HepG2 (cell line): ENCODE measurements around the gene PSRC1. TPM values are rescaled to one million over a fixed set of nuclear protein-coding genes. Genes with fewer than 3 reads are reported as not detected.

ENCODE experiments used
- ATRX ChIP-seq: sonication (generic); formaldehyde crosslinking; IDR thresholded peaks from 2 replicates; pipeline ENCODE4 v1.4.0; 2020; ENCODE audit warnings: missing genetic modification reagents, borderline replicate concordance
- BCL6 ChIP-seq: IDR thresholded peaks from 2 replicates; pipeline ENCODE4 v1.6.1; 2016; ENCODE audit warnings: missing genetic modification reagents, missing compliant biosample characterization
- E2F1 ChIP-seq: sonication (generic); formaldehyde crosslinking; IDR thresholded peaks from 2 replicates; pipeline ENCODE4 v1.5.0; 2020; ENCODE audit warnings: missing genetic modification reagents
- FOSL1 ChIP-seq: sonication (generic); formaldehyde crosslinking; IDR thresholded peaks from 2 replicates; pipeline ENCODE4 v1.9.0; 2021; ENCODE audit warnings: missing genetic modification reagents, borderline replicate concordance
- HDAC2 ChIP-seq: sonication (generic); formaldehyde crosslinking; IDR thresholded peaks from 2 replicates; pipeline ENCODE4 v1.4.0; 2020; ENCODE audit warnings: missing genetic modification reagents
- LBX2 ChIP-seq: sonication (generic); formaldehyde crosslinking; IDR thresholded peaks from 2 replicates; pipeline ENCODE4 v1.5.0; 2020; ENCODE audit warnings: missing genetic modification reagents, mild to moderate bottlenecking, borderline replicate concordance
- MXI1 ChIP-seq: IDR thresholded peaks from 3 replicates; pipeline ENCODE4 v1.6.1; 2012; ENCODE audit warnings: low read depth, low read length, inconsistent platforms, borderline replicate concordance
- PHF20 ChIP-seq: sonication (generic); formaldehyde crosslinking; IDR thresholded peaks from 2 replicates; pipeline ENCODE4 v1.5.0; 2020; ENCODE audit warnings: mild to moderate bottlenecking, missing genetic modification reagents
- POLR2A ChIP-seq, 2 experiments: IDR thresholded peaks; 2 replicates each; pipeline ENCODE4 v1.6.1; 2011; ENCODE audit warnings: low read depth in 2 of 2, low read length in 2 of 2, mild to moderate bottlenecking in 1 of 2, moderate library complexity in 1 of 2; ENCODE audit not compliant: insufficient read depth in 1 of 2
- PPARG ChIP-seq: conservative IDR thresholded peaks from 2 replicates; pipeline ENCODE4 v1.6.1; 2016; ENCODE audit warnings: missing biosample characterization, missing genetic modification reagents
- RNF219 ChIP-seq: sonication (generic); formaldehyde crosslinking; IDR thresholded peaks from 2 replicates; pipeline ENCODE4 v1.5.0; 2020; ENCODE audit warnings: mild to moderate bottlenecking, missing genetic modification reagents
- RXRA ChIP-seq: sonication (generic); formaldehyde crosslinking; IDR thresholded peaks from 2 replicates; pipeline ENCODE4 v1.5.1; 2020; ENCODE audit warnings: missing genetic modification reagents
- SNAI1 ChIP-seq: sonication (generic); formaldehyde crosslinking; IDR thresholded peaks from 2 replicates; pipeline ENCODE4 v1.5.0; 2020; ENCODE audit warnings: mild to moderate bottlenecking, missing genetic modification reagents, borderline replicate concordance
- THAP7 ChIP-seq: sonication (generic); formaldehyde crosslinking; IDR thresholded peaks from 2 replicates; pipeline ENCODE4 v1.8.1; 2023; ENCODE audit warnings: mild to moderate bottlenecking, missing genetic modification reagents
- ZIK1 ChIP-seq: sonication (generic); formaldehyde crosslinking; IDR thresholded peaks from 2 replicates; pipeline ENCODE4 v1.5.0; 2020; ENCODE audit warnings: mild to moderate bottlenecking, low read depth, missing genetic modification reagents, borderline replicate concordance
- ZNF879 ChIP-seq: sonication (generic); formaldehyde crosslinking; IDR thresholded peaks from 2 replicates; pipeline ENCODE4 v1.8.1; 2023; ENCODE audit warnings: missing genetic modification reagents
- polyA plus RNA-seq, 8 experiments: library from polyadenylated mRNA; depleted of rRNA in 3 of 8; stranded (reverse) in 7 of 8; unstranded in 1 of 8; fragments of >200 nt; fragmentation: Illumina TruSeq in 4 of 8; extraction: Trizol in 4 of 8; gene quantifications; 2 replicates each; pipeline versions ENCODE4 v1.2.1 to v1.2.3, GENCODE V29; 2011 to 2016; ENCODE audit warnings: low read depth in 4 of 8, missing spikeins in 1 of 8, mixed read lengths in 1 of 8; ENCODE audit not compliant: insufficient read depth in 1 of 8
- total RNA-seq, 5 experiments: library from RNA; depleted of rRNA; stranded (reverse); fragments of >200 nt; fragmentation: Illumina TruSeq; extraction: Trizol; gene quantifications; 2 replicates each; pipeline ENCODE4 v1.2.3, GENCODE V29; 2016; ENCODE audit warnings: low read depth in 1 of 5
- TF ChIP-seq, protein P1 (sequence below): IDR thresholded peaks from 2 replicates; pipeline ENCODE4 v1.6.1; 2016; ENCODE audit warnings: low read depth, borderline replicate concordance
- TF ChIP-seq, protein P2 (sequence below): IDR thresholded peaks from 2 replicates; pipeline ENCODE4 v1.6.1; 2016; ENCODE audit warnings: missing compliant biosample characterization, missing genetic modification reagents, borderline replicate concordance
- TF ChIP-seq, protein P3 (sequence below): sonication (generic); formaldehyde crosslinking; IDR thresholded peaks from 2 replicates; pipeline ENCODE4 v1.8.0; 2022; ENCODE audit warnings: mild to moderate bottlenecking, missing genetic modification reagents, moderate library complexity
- TF ChIP-seq, protein P4 (sequence below): sonication (generic); formaldehyde crosslinking; IDR thresholded peaks from 2 replicates; pipeline ENCODE4 v1.4.0; 2020; ENCODE audit warnings: mild to moderate bottlenecking, missing genetic modification reagents

PSRC1 gene
- total and polyA plus RNA-seq, 2 of the 13 experiments (the other 11 are each of a cell fraction or from before 2014, with no cell fraction given) = 28.6 to 30.3 TPM

GRCh38 chr1:109263597-109264378, 19.2 kb downstream of the PSRC1 start (continued):
- TF ChIP-seq, protein P1, sequence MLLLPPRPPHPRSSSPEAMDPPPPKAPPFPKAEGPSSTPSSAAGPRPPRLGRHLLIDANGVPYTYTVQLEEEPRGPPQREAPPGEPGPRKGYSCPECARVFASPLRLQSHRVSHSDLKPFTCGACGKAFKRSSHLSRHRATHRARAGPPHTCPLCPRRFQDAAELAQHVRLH (CRISPR knock-in tag) = peak; percentile 92
- no peak for TF ChIP-seq E2F1 (CRISPR knock-in tag)
- no peak for TF ChIP-seq SNAI1 (CRISPR knock-in tag)
- TF ChIP-seq MXI1 = peak; percentile 71; the same call in 1 of the 3 replicates
- 0 out of 2 replicates have a peak, but pooled peaks have one; percentile 44 for TF ChIP-seq ZIK1 (CRISPR knock-in tag)
- TF ChIP-seq, protein P2, sequence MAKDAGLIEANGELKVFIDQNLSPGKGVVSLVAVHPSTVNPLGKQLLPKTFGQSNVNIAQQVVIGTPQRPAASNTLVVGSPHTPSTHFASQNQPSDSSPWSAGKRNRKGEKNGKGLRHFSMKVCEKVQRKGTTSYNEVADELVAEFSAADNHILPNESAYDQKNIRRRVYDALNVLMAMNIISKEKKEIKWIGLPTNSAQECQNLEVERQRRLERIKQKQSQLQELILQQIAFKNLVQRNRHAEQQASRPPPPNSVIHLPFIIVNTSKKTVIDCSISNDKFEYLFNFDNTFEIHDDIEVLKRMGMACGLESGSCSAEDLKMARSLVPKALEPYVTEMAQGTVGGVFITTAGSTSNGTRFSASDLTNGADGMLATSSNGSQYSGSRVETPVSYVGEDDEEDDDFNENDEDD (CRISPR knock-in tag) = peak; percentile 79; the same call in 1 of the 2 replicates
- peak; percentile 91 for TF ChIP-seq HDAC2 (CRISPR knock-in tag)
- TF ChIP-seq RXRA (CRISPR knock-in tag) = no peak; the same call in none of the 2 replicates
- TF ChIP-seq POLR2A (IDR thresholded peaks at IDR 0.05; ENCODE audit: insufficient read depth in 1 of 2, low read depth in 2 of 2, low read length in 2 of 2) = no peak
- TF ChIP-seq ZNF879 (CRISPR knock-in tag) = no peak
- no peak for TF ChIP-seq ATRX (CRISPR knock-in tag)
- peak; percentile 59; the same call in 1 of the 2 replicates for TF ChIP-seq BCL6 (CRISPR knock-in tag)
- TF ChIP-seq RNF219 = no peak; the same call in 1 of the 2 replicates
- TF ChIP-seq, protein P3, sequence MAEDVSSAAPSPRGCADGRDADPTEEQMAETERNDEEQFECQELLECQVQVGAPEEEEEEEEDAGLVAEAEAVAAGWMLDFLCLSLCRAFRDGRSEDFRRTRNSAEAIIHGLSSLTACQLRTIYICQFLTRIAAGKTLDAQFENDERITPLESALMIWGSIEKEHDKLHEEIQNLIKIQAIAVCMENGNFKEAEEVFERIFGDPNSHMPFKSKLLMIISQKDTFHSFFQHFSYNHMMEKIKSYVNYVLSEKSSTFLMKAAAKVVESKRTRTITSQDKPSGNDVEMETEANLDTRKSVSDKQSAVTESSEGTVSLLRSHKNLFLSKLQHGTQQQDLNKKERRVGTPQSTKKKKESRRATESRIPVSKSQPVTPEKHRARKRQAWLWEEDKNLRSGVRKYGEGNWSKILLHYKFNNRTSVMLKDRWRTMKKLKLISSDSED (CRISPR knock-in tag) = no peak
- peak; percentile 36; the same call in 1 of the 2 replicates for TF ChIP-seq PPARG (CRISPR knock-in tag)
- TF ChIP-seq, protein P4, sequence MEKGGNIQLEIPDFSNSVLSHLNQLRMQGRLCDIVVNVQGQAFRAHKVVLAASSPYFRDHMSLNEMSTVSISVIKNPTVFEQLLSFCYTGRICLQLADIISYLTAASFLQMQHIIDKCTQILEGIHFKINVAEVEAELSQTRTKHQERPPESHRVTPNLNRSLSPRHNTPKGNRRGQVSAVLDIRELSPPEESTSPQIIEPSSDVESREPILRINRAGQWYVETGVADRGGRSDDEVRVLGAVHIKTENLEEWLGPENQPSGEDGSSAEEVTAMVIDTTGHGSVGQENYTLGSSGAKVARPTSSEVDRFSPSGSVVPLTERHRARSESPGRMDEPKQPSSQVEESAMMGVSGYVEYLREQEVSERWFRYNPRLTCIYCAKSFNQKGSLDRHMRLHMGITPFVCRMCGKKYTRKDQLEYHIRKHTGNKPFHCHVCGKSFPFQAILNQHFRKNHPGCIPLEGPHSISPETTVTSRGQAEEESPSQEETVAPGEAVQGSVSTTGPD (CRISPR knock-in tag) = no peak
- TF ChIP-seq LBX2 = no peak
- peak; percentile 39; the same call in 1 of the 2 replicates for TF ChIP-seq PHF20 (CRISPR knock-in tag)
- TF ChIP-seq FOSL1 = no peak
- TF ChIP-seq THAP7 (CRISPR knock-in tag) = peak; percentile 88
